Hindlimb muscle (tissue), 1 donor: ENCODE measurements around the gene SPIN2B. TPM values are rescaled to one million over a fixed set of nuclear protein-coding genes. Genes with fewer than 3 reads are reported as not detected.

Source experiments
- DNase-seq: peaks from one replicate; pipeline ENCODE4 v3.0.0-alpha.2; 2013
- polyA plus RNA-seq: library from polyadenylated mRNA; unstranded; fragments of 120-200 nt; gene quantifications from one replicate; pipeline ENCODE4 v1.2.1, GENCODE V29; 2013; ENCODE audit not compliant: insufficient read length

The SPIN2B gene
- polyA plus RNA-seq, 1 donor: 11.1 TPM

DNA sequence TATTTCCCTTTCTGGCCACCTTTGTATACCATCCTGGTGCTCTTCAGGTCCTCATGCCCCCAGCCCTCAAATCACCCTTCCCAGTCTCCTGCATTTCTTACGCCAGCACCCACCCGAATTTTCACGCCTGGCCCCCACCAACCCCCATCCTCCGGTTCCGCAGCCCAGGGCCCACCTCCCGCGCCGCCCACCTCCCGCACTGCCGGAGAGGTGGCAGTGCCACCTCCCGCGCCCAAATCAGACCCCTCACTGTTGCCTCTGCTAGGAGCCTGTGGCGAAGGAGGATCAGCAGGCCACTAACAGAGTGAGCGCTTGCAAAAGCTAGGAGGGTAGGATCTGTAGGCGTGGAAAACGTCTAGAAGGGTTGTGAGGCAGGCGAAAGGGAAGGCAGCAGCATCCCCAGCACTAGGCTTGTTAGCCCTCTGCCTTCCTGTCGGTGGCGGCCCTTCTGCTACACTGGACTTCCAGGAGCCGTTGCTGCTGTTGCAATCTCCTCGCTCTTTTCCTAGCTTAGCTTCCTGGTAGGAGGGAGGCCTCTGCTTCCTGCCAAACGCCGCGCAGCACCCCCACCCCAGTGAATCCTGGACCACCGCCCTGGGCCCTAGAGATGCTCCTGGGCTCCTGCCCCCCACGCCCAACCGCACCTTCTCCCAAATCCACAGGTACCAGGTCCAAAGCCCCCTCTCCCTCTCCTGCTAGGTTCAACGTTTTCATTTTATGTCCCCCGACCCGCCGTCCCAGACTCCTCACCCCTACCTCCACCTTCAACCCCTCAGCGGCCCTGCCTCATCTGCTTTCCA lies 51.0 kb downstream of the SPIN2B start:
- no peak for DNase-seq

Other genes with a start within 250 kb of the SPIN2B start
- gene SPIN3, start 126.0 kb downstream of the SPIN2B start, polyA plus RNA-seq: 12.7 TPM
- gene SPIN2A, start 15.8 kb upstream of the SPIN2B start, polyA plus RNA-seq: 3.4 TPM
- gene FAAH2, start 165.2 kb upstream of the SPIN2B start, polyA plus RNA-seq: 0.74 TPM